EL (cell line): ENCODE results near the gene C3orf20.

ENCODE experiments used
- DNase-seq: peaks from one replicate; pipeline ENCODE4 v3.0.0-alpha.2; 2016

C3orf20 gene

DNA sequence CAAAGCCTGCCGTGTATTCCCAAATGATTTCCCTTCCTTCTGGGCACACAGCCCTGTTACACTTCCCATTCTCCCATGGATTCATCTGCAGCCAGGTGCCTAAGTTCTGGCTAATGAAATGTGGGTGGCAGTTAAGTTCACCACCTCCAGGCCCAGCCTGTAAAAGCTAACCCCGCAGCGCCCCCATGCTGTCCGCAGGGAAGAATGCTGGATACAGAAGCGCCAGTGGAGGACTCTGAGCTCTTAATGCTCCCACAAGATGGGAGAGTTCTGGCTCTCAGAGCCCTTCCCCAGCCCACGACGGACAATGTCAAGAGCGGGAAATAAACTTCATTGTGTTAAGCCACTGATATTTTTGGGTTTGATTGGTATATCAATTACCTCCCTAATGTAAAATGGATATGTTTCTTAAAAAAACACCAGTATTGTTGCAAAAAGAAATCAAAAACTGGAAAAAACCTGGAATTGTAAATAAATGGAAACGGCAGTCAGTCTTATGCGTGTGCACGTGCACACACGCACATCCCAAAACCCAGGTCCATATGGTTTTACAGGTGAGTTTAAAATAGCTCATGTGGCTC lies 106.1 kb downstream of the C3orf20 start:
- DNase-seq = peak; percentile 55

DNA sequence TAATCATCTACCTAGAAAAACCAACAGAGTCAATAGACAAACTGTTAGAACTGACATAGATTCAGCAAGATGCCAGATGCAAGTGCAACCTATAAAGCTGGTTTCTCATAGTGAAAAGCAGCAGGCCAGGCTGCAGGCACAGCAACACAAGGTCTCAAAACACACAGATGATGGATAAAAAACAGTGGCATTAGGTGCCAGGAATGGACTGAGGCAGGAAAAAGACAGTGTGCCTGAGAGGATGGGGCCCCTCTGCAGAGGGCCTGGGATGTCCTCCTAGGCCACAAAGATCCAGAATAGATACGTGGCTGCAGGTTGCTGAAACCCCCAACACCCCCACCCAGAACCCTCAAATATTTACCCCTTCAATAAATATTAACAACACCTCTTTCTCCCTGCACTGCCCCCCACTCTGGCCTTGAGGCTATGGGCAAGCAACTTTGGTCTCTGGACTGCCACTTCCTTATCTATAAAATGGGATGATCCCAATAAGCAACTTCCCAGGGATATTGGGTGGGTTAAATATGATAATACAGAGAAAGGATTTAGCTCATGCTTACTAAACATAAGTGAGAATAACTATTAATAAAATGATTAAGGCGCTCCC lies 108.6 kb downstream of the C3orf20 start:
- no peak for DNase-seq

DNA sequence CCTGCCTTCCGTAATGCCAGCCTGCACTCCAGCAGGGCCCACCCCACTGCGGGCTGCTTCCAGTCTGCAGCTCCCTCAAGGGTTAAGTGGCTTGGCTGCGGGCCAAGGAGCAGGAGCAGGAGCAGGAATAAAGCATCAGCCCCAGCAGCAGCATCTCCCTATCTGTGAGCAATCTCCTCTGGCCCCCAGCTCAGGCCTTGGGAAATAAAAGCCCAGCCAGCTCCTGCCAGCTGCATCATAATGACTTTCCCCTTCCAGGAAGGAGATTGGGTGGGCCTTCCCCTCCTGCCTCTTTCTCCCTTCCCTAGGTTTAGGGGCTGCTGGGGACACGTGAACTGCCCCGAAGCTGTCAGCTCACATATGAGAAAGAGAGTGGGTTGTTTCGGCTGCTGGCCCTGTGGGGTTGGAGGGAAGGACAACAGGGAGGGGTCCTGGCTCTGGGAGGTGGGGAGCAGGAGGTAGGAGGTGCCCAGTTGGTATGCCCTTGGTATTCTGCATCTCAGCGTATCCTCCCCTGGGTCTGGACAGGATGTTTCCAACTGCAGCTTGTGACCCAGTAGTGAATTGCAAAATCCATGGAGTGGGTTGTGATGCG lies 109.2 kb downstream of the C3orf20 start:
- no peak for DNase-seq

DNA sequence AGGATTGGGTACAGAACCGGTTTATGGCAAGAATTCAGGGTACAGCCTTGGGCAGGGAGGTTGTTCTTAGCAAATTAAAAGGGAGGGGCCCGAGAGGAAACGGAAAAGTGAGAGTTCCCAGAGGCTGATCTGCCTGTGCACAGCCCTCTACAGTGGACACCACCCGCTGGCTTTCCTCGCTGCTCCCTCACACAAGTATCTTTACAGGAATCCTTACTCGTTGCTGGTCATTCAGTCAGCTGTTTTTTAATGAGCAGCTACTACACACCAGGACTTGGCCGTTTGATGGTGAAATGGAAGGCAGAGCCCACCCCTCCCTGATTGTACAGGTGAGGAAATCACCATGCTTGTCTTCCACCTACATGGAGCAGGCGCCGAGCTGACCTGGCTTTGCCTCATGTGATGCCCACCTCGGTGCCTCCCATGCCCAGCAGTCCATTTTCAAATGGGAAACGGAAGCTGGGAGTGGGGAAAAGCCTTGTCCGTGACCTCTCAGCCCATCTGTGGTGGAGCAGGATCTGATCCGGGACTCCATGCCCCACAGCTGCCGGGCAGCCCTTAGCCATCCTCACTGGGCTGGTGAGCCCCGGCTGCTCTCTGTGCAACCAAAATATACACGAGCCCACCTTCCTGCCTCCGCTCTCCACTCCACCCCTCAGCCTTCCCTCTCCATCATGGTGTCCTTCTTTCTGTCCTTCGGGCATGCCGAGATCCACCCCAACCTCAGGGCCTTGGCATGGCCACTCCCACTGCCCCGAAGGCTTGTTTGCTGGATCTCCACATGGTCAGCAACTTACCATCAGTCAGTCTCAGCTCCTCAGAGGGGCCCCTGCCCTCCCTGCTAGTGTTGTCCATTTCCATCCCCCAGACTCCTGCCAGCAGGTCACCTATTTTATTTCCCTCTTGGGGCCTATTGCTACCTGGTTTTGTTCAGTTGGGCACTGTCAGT lies 110.5 kb downstream of the C3orf20 start:
- DNase-seq = no peak

GRCh38 chr3:14786369-14786768 lies 111.4 kb downstream of the C3orf20 start:
- no peak for DNase-seq

DNA sequence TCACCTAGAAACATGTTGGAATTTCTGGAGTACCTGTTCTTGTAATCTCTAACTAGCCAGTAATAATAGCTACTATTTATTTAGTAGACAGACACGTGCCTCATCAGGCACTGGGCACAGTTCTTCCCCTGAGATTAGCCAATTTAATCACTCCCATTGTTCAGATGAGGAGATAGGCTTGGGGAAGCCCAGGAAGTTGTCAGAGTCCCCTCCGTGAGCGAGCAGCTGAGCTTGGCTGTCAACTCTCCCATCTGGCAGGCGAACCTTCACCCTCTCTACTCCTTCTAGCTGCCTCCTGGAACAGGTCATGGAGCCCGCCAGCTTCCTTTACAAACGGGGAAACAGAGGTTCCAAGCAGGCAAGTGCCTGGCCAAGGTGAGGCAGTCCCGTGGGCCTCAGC lies 112.7 kb downstream of the C3orf20 start:
- no peak for DNase-seq

GRCh38 chr3:14788644-14789043 lies 113.7 kb downstream of the C3orf20 start:
- no peak for DNase-seq

- DNase-seq = no peak
Measured at GRCh38 chr3:14789221-14789620, 114.3 kb downstream of the C3orf20 start.

- no peak for DNase-seq
Measured at GRCh38 chr3:14789640-14790285, 114.8 kb downstream of the C3orf20 start.

- peak; percentile 41 for DNase-seq
Measured at GRCh38 chr3:14791343-14791945, 116.5 kb downstream of the C3orf20 start.

GRCh38 chr3:14792691-14793121 lies 117.8 kb downstream of the C3orf20 start:
- DNase-seq = no peak

GRCh38 chr3:14793126-14793857 lies 118.4 kb downstream of the C3orf20 start:
- DNase-seq = no peak

DNA sequence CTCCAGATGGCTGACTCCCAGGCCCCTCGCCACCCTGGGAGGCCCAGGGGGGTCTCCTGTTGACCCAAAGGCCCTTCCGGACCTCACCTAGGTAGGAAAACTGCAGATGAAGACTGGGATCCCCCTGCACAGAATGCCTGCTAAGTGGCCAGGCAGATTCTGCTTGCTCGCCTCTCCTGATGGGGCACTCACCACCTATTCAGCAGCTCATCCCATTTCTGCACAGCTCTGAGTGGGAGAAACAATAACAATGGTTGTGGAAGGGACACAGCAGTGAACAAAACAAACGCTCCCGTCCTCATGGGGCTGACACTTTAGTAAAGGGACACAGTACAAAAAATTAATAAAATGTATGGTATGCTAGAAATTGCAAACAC lies 118.9 kb downstream of the C3orf20 start:
- no peak for DNase-seq

GRCh38 chr3:14794435-14794834 lies 119.5 kb downstream of the C3orf20 start:
- DNase-seq = no peak

- DNase-seq = no peak
Measured at GRCh38 chr3:14795996-14796395, 121.1 kb downstream of the C3orf20 start.

DNA sequence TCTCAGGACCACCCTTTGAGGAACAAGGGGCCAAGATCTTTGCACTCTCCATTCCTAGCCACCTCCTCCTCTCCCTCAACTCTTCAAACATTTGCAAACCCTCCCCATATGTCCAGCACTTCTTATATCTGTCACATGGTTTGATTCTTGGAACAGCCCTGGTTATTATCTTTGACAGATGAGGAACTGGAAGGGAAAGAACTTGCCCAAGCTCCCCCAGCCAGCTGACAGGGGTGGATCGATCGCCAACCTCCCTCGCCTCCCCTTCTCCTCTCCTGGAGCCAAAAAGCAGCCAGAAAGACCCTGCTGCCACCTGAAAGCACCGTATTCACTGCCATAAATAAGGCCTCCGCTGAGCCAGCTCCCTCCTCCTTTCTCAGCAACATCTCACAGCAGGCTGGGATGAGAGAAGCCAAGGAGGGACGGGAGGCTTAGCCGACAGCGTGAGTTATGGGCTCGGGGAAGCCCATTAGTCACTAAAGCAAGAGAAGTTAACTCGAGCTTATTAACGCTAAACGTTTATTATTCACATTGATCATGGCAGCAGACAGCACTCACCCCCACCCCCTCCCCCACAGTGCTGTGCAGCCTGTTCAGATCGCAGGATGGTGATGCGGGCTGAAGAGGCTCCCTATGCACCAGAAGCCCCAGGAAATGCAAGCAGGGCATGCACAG lies 121.6 kb downstream of the C3orf20 start:
- DNase-seq = no peak

DNA sequence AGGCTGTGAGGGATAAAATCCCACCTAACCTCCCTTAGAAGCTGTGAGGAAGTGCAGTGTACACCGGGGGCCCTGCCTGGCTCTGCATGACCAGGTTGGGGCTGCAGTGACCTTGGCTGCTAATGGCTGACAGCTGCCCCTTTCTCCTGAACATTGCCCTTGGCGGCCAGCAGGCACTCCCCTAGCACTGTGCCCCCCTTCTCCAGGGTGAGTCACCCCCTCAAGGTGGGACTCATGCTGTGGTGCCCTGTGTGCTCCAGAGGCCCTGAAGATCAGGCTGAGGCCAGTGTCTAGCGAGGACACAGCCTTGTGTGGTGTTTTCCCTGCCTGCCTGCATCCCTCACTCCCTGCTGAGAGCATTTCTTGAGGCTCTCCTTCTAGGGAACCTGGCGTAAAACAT lies 122.8 kb downstream of the C3orf20 start:
- no peak for DNase-seq

GRCh38 chr3:14798231-14798630 lies 123.3 kb downstream of the C3orf20 start:
- no peak for DNase-seq

GRCh38 chr3:14799146-14799545 lies 124.2 kb downstream of the C3orf20 start:
- no peak for DNase-seq

DNA sequence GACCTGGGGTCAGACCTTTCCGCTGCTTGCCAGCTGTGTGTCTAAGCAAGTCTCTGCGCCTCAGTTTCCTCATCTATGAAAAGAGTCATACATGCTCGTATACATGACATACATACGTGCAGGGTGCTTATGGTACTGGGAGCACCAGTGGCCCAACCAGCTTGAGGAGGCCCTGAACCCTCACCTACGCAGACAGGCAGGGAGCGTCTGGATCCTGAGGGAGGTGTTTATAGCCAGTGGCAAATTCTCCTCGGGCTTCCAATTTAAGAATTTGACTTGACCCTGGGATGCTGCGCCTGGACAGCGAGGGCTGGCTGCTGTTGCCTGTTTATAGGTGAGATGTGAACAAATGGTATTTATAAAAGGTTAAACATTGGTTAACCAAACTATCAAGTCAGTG lies 126.1 kb downstream of the C3orf20 start:
- no peak for DNase-seq

DNA sequence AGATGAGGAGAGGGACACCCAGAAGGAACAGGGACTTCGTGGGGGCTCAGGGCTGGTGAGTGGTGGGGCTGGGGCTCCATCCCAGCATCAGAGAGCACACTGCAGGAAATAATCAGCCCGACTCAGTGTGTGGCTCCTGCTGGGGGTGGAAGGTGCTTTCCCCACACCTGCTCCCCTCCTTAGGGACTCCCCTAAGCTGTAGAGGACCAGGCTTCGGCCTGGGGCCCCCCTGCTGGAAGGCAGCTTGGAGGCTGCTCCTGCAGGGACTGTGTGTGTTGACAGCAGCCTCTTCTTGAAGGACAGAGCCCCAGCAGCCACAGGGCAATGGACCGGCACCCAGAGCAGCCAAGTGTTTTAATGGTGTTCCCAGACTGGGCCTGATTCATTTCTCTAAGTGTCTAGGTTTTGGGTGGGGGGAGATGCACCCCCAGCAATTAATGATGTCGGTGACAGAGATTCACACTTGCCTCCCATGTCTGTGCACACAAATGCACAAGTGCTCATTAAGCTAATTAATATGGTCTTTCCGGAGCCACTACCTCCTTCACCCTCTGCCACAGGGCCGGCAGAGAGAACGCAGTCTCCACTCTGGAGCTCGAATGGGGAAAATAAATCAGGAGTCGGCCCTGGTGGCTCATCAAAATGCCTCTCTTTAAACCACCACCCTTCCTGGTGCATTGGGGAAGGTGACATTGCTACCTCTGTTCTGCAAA lies 126.9 kb downstream of the C3orf20 start:
- DNase-seq = no peak
